HG03097 (cell line): ENCODE measurements around the gene HSPA5.
"Not testable (repeated sequence)": the region's sequence is repeated elsewhere in the genome, so short reads cannot be mapped to it uniquely, and the experiment has no call there.

ENCODE experiments used
- ATAC-seq: cut with Tn5 transposase; IDR thresholded peaks from one replicate; pipeline ENCODE4 v1.9.1; 2021; ENCODE audit not compliant: unreplicated experiment, low FRiP score

The HSPA5 gene

DNA sequence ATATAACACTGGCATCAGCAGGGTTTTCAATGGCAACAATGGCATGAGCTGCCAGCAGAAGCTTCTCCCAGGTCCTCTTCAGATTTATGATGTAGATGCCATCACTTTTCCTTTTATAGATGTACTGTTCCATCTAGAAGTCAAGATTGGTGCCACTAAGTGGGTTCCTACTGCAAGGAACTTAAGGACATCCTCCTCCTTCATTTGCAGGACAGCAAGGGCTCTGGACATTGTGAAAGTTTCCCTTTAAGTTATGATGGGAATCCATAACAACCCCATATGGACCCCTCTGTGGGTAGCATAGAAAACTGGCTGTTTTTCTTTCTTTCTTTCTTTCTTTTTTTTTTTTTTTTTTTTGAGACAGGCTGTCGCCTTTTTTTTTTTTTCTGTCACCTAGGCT is 45.6 kb downstream of the HSPA5 start:
- ATAC-seq: not testable (repeated sequence)

DNA sequence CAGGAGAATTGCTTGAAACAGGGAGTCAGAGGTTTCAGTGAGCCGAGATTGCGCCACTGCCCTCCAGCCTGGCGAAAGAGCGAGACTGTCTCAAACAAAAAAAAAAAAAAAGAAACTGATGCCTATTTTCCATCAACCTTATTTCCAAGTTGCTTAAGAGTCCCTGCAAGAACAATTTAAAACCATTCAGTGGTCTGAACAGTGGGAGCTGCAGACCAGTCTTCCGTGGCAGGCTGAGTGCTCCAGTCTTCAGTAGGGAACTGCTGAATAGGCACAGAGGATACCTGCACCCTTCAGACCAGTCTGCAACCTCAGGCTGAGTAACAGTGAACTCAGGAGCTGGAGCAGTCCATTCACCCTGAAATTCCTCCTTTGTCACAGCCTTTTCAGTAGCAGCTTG is 46.7 kb downstream of the HSPA5 start:
- ATAC-seq: not testable (repeated sequence)

DNA sequence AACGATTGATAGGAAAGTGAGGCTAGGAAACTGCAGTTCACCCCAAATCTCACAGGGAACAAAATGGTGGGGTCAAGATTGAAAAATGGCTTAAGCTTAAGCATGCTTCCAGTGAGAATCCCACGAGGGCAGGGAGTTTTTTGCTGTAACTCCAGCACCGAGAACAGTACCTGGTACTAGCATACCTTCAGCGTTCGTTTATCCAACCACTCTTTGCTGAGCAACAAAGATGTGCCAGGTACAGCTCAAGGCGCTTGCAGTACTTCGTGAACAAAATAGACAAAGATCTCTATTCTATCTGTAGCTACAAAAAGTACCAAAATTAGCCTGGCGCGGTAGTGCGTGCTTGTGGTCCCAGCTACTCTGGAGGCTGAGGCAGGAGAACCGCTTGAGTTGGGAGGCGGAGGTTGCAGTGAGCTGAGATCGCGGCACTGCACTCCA is 50.8 kb downstream of the HSPA5 start:
- no peak for ATAC-seq

DNA sequence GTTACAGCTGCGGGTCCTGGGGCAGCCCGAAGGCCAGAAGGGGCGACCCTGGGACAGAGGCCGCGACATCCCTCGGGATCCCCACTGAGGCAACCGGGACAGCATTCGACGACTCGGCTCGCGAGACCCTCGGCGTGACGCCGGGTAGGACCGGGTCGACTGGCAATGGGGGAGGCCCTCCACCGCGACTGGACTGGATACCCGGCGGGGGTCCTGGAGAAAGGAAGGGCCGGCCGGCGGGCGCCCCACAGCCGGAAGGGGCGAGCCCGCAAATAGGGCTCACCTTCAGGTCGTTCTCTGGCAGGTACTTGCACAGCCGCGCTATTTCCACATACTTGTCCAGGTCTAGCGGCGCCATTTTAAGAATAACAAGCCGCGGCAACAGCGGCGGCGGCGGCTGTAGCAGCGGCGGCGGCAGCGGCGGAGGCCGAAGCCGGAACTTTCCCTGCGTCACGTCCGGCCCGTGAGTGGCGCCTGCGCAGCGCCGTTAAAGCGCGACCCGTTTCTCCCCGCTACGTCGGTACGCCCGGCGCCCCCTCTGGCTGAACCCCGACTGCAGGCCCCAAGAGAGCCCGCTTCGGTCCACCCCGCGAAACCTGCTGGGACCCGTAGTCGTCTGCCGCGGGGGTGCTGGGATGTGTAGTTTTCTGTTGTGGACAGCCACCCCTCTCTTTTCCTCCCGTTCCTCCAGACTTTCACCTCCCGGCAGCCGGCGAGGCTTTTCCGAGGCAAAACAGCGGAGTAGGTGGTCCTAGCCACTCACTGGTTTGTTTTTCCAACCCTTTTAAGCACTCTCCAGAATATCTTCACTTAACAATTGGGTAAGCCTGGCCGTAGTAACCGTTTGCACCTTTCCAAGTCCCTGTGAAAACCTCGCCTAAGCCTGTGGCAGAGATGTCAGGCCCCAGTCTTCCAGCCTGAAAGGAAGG is 51.5 kb downstream of the HSPA5 start, which contains the start of gene PPP6C:
PPP6C (minus strand) TSS at position 443 of the 929 bp plus-strand sequence; CDS start at position 358, 85 bp downstream.
- ATAC-seq: peak; percentile 95

DNA sequence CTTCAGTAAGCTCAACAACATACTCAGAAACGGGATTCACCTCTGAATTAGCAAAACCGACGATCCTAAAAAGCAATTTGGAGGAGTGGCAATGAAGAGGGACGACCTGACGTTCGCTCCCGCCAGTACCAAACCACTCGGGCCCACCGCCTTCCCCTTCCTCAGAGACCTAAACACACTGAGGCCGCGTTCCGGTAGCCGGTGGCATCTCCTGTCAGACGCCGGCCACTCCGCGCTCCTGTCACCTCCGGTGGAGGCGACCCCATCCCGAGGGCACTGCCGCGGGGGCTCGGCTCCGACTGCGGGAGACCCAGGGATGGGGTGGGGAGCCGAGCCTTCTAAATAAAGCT is 52.2 kb downstream of the HSPA5 start:
- peak; percentile 19 for ATAC-seq
